ENCODE results near the gene ATP11C. TPM values are rescaled to one million over a fixed set of nuclear protein-coding genes. Genes with fewer than 3 reads are reported as not detected.
"Not testable (repeated sequence)": the region's sequence is repeated elsewhere in the genome, so short reads cannot be mapped to it uniquely, and the experiment has no call there.

Gene ATP11C
- total RNA-seq, 2 experiments from 2014 or later: 15.2 to 18.2 TPM

DNA sequence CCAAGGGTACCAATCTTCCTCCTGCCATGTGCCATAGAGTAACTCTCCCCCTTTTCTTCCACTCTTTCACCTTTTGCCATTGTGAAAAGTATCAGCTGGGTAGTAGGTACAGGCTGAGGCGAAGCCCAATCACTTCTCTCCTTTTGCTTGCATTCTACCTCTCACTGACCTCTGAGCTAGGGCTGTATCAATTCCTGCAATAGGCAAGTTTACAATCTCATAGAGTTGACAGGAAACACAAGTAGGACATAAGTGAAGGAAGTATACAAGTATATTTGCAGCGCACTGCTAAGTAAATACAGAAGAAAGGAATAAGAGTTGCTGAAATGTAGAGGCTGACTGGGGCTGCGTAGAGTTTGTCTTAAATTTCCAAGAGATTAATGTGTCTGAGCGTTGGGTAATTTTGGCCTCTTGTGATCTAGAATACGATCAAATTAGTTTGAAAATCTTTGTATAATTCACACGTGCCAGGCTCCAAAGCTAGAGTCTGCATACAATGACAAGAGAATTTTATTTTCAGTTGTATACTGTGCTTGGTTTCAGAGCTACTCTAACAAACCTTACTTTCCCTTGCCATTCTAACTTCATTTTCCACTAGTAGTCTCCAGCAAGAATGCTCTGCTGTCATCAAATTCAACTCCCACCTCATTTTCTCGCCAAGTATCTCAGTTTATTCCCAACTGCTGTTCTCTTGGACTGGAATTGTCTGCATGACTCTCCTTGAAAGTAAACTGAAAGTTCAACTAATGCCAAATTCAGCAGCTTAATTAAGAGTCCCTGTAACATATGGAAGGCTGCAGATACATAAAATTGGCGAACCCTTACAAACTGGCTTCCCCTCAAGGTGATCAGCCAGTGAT is 90.3 kb downstream of the ATP11C start:
- CTCF ChIA-PET: no interaction called here
- no peak overlapping the region for H3K27ac Mint-ChIP-seq
- Histone ChIP-seq H3K27ac (ENCODE audit: low read depth in 1 of 2, low read length in 2 of 2) (no peak overlapping the region), H3K4me1 (ENCODE audit: insufficient read depth, low read length) (no peaks in the 10 kb centered on the region), H3K9me3 (ENCODE audit: control insufficient read depth in 1 of 2, insufficient read depth in 1 of 2, low read length in 2 of 2) (no peaks in the 10 kb centered on the region), H3K36me3 (ENCODE audit: insufficient read depth, low read length) (no peaks in the 10 kb centered on the region), H3K4me3 (ENCODE audit: low read length) (no peak overlapping the region), H3K27me3 (ENCODE audit: control insufficient read depth in 1 of 2, insufficient read depth in 2 of 2, low read length in 2 of 2) (no peaks in the 10 kb centered on the region)
- no peak for ATAC-seq (ENCODE audit: poor library complexity)
- peaks cover 26% of the 10 kb centered on the region for H3K36me3 Mint-ChIP-seq (ENCODE audit: low read depth)
- peaks cover 16% of the 10 kb centered on the region for H3K4me1 Mint-ChIP-seq (ENCODE audit: low read depth)
- intact Hi-C loops (cut with DNase I, micrococcal nuclease): no loop called here
- TF ChIP-seq CTCF (IDR thresholded peaks at IDR 0.05): no peak
- no peaks in the 10 kb centered on the region for H3K9me3 Mint-ChIP-seq
- DNase-seq: no peak
- no peaks in the 10 kb centered on the region for H3K27me3 Mint-ChIP-seq
- H3K4me3 Mint-ChIP-seq: no peak overlapping the region
- POLR2A ChIA-PET: no interaction called here

DNA sequence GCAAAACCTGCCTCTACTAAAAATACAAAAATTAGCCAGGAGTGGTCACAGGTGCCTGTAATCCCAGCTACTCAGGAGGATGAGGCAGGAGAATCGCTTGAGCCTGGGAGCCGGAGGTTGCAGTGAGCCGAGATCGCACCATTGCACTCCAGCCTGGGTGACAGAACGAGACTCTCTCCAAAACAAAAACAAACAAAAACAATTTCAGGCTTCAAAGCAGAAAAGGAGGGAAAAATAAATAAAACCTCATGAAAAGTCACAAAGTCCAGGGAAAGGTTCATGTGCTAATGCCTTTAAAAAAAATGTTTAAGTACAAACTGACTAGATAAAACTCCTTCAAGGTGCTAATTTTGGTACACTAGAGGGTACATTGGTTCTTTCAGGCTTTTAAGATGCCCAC is 96.5 kb downstream of the ATP11C start:
- H3K4me3 Mint-ChIP-seq; CTCF ChIA-PET; H3K9me3 ChIP-seq (ENCODE audit: control insufficient read depth in 1 of 2, insufficient read depth in 1 of 2, low read length in 2 of 2); H3K27ac ChIP-seq (ENCODE audit: low read depth in 1 of 2, low read length in 2 of 2); DNase-seq; intact Hi-C loops (cut with DNase I, micrococcal nuclease); POLR2A ChIA-PET; H3K4me3 ChIP-seq (ENCODE audit: low read length); H3K27me3 Mint-ChIP-seq; H3K9me3 Mint-ChIP-seq; H3K27ac Mint-ChIP-seq; H3K27me3 ChIP-seq (ENCODE audit: control insufficient read depth in 1 of 2, insufficient read depth in 2 of 2, low read length in 2 of 2); H3K36me3 ChIP-seq (ENCODE audit: insufficient read depth, low read length); ATAC-seq (ENCODE audit: poor library complexity); H3K4me1 ChIP-seq (ENCODE audit: insufficient read depth, low read length): not testable (repeated sequence)
- Mint-ChIP-seq H3K4me1 (ENCODE audit: low read depth) (peaks cover 27% of the 10 kb centered on the region), H3K36me3 (ENCODE audit: low read depth) (peaks cover 19% of the 10 kb centered on the region)

DNA sequence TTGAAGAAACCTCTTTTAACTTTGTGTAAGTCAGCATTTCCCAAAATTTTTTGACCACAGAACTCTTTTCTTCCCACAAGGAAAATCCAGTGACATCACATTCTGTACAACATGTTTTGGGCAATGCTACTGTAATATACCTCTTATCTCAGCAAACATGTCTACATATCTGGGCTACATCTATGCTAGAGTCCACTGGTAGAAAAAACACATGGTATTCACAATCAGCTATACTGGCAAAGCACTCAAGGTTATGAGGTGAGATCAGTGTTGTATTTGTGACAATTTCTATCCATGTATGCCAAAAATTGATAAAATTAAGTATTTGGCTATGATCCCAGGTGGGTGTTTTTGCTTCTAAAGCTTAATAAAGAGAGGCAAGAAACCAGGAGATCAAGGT is 98.0 kb downstream of the ATP11C start:
- no peak overlapping the region for H3K27ac Mint-ChIP-seq
- ChIA-PET CTCF (no interaction called here), POLR2A (no interaction called here)
- no peaks in the 10 kb centered on the region for H3K27me3 Mint-ChIP-seq
- Histone ChIP-seq H3K27ac (ENCODE audit: low read depth in 1 of 2, low read length in 2 of 2) (no peak overlapping the region), H3K27me3 (ENCODE audit: control insufficient read depth in 1 of 2, insufficient read depth in 2 of 2, low read length in 2 of 2) (no peaks in the 10 kb centered on the region), H3K9me3 (ENCODE audit: control insufficient read depth in 1 of 2, insufficient read depth in 1 of 2, low read length in 2 of 2) (no peaks in the 10 kb centered on the region), H3K4me3 (ENCODE audit: low read length) (no peak overlapping the region), H3K4me1 (ENCODE audit: insufficient read depth, low read length) (no peaks in the 10 kb centered on the region), H3K36me3 (ENCODE audit: insufficient read depth, low read length) (no peaks in the 10 kb centered on the region)
- H3K4me3 Mint-ChIP-seq: no peak overlapping the region
- ATAC-seq (ENCODE audit: poor library complexity): no peak
- intact Hi-C loops (cut with DNase I, micrococcal nuclease): no loop called here
- DNase-seq: no peak
- H3K36me3 Mint-ChIP-seq (ENCODE audit: low read depth): peaks cover 17% of the 10 kb centered on the region
- H3K4me1 Mint-ChIP-seq (ENCODE audit: low read depth): peaks cover 33% of the 10 kb centered on the region
- no peaks in the 10 kb centered on the region for H3K9me3 Mint-ChIP-seq
- no peak for TF ChIP-seq CTCF (IDR thresholded peaks at IDR 0.05)
